ENCODE data around the gene MRAP. TPM values are rescaled to one million over a fixed set of nuclear protein-coding genes. Genes with fewer than 3 reads are reported as not detected.
"Not testable (repeated sequence)": the region's sequence is repeated elsewhere in the genome, so short reads cannot be mapped to it uniquely, and the experiment has no call there.

The MRAP gene
- total and polyA plus RNA-seq, 2 donors (not counting 1 experiment from before 2014, with no cell fraction given), result not detected

DNA sequence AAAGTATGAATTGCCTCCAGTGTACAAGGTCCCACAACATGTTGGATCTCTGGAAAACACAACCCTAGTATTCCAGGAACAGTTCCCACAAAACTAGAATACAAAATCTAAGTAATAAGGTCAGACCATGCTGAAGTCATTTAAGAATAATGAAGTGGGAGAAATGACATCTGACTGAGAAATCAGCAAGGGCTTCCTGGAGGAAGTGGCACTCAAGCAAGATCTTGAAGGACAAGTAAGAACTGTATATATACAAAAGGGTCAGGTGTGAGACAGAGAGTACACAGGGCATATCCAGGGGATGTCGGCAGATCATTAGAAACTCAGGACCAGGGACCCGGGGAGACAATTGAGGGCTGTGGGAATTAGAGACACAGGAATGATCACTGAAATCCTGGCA lies 38.5 kb upstream of the MRAP start:
- TF ChIP-seq EZH2 (IDR thresholded peaks at IDR 0.05; ENCODE audit: borderline replicate concordance, insufficient read depth, low read depth, low read length, poor library complexity, severe bottlenecking), result no peak
- TF ChIP-seq, protein P1, sequence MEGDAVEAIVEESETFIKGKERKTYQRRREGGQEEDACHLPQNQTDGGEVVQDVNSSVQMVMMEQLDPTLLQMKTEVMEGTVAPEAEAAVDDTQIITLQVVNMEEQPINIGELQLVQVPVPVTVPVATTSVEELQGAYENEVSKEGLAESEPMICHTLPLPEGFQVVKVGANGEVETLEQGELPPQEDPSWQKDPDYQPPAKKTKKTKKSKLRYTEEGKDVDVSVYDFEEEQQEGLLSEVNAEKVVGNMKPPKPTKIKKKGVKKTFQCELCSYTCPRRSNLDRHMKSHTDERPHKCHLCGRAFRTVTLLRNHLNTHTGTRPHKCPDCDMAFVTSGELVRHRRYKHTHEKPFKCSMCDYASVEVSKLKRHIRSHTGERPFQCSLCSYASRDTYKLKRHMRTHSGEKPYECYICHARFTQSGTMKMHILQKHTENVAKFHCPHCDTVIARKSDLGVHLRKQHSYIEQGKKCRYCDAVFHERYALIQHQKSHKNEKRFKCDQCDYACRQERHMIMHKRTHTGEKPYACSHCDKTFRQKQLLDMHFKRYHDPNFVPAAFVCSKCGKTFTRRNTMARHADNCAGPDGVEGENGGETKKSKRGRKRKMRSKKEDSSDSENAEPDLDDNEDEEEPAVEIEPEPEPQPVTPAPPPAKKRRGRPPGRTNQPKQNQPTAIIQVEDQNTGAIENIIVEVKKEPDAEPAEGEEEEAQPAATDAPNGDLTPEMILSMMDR (IDR thresholded peaks at IDR 0.05), result no peak
- Mint-ChIP-seq H3K27ac (no peak overlapping the region), H3K4me3 (no peak overlapping the region), H3K27me3 (peaks cover 14% of the 10 kb centered on the region), H3K9me3 (ENCODE audit: insufficient read depth) (no peaks in the 10 kb centered on the region), H3K4me1 (peaks cover 2% of the 10 kb centered on the region)
- Histone ChIP-seq H2AFZ (ENCODE audit: insufficient read depth, low read depth, low read length, poor library complexity, severe bottlenecking) (no peak overlapping the region), H3K9me3 (ENCODE audit: control extremely low read depth in 1 of 3, control insufficient read depth in 2 of 3, insufficient read depth in 1 of 3, low read length in 2 of 3) (no peaks in the 10 kb centered on the region), H3K27ac (ENCODE audit: low read length in 2 of 2) (no peak overlapping the region), H3K36me3 (replicated peaks in 1 of 2; ENCODE audit: control extremely low read depth in 1 of 2, control insufficient read depth in 1 of 2, extremely low read depth in 1 of 2, insufficient read depth in 2 of 2, low read length in 1 of 2) (no peaks in the 10 kb centered on the region), H3K9ac (ENCODE audit: low read length) (no peak overlapping the region), H3K4me3 (ENCODE audit: control extremely low read depth in 1 of 5, extremely low read depth in 1 of 5, insufficient read depth in 1 of 5, low read depth in 2 of 5, low read length in 4 of 5) (no peak overlapping the region), H3K4me2 (replicated peaks; ENCODE audit: low read depth, low read length, poor library complexity, severe bottlenecking) (no peak overlapping the region), H4K20me1 (ENCODE audit: control insufficient read depth, insufficient read depth, low read length, poor library complexity, severe bottlenecking) (no peaks in the 10 kb centered on the region), H3K4me1 (ENCODE audit: control insufficient read depth in 2 of 2, insufficient read depth in 2 of 2, low read length in 2 of 2) (no peaks in the 10 kb centered on the region), H3K79me2 (ENCODE audit: control insufficient read depth, insufficient read depth, low read length) (no peaks in the 10 kb centered on the region), H3K27me3 (replicated peaks in 1 of 4; ENCODE audit: control extremely low read depth in 1 of 4, control insufficient read depth in 3 of 4, insufficient read depth in 4 of 4, low read length in 3 of 4) (no peaks in the 10 kb centered on the region)
- intact Hi-C loops (cut with micrococcal nuclease), result no loop called here
- ATAC-seq (ENCODE audit: low read depth), result no peak
- POLR2A ChIA-PET, result no interaction called here
- CTCF ChIA-PET, result interaction anchor here (1.6 kb wide), 1 partner anchor 479 kb away, joined by 7 read pairs; no protein-coding TSS in a partner anchor
- 100% methylated on average over 2 of the region's 2 CpGs for WGBS (ENCODE audit: insufficient coverage)
- no peak for DNase-seq

DNA sequence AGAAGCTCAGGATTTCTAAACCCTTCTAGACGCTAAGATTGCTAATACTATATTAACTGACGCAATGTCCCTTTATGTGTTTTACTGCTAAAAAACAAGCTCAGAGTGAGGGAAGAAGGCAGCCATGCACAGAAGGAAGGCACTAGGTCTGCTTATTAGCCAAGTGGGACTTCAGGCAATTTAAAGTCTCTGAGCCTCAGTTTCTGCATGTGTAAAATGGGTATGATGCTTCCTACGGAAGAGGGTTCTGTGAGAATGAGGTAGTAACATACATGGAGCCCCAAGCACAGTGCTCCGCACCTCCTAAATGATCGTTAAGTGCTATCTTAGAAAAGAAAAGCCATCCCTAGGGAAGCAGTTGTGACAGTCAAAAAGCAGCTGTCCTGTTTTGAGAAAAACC lies 36.7 kb upstream of the MRAP start:
- Histone ChIP-seq H3K4me2 (replicated peaks; ENCODE audit: low read depth, low read length, poor library complexity, severe bottlenecking) (no peak overlapping the region), H3K4me1 (ENCODE audit: control insufficient read depth in 2 of 2, insufficient read depth in 2 of 2, low read length in 2 of 2) (no peaks in the 10 kb centered on the region), H3K27me3 (replicated peaks in 1 of 4; ENCODE audit: control extremely low read depth in 1 of 4, control insufficient read depth in 3 of 4, insufficient read depth in 4 of 4, low read length in 3 of 4) (no peaks in the 10 kb centered on the region), H3K4me3 (ENCODE audit: control extremely low read depth in 1 of 5, extremely low read depth in 1 of 5, insufficient read depth in 1 of 5, low read depth in 2 of 5, low read length in 4 of 5) (no peak overlapping the region), H3K9me3 (ENCODE audit: control extremely low read depth in 1 of 3, control insufficient read depth in 2 of 3, insufficient read depth in 1 of 3, low read length in 2 of 3) (no peaks in the 10 kb centered on the region), H2AFZ (ENCODE audit: insufficient read depth, low read depth, low read length, poor library complexity, severe bottlenecking) (no peak overlapping the region), H3K36me3 (replicated peaks in 1 of 2; ENCODE audit: control extremely low read depth in 1 of 2, control insufficient read depth in 1 of 2, extremely low read depth in 1 of 2, insufficient read depth in 2 of 2, low read length in 1 of 2) (peaks cover 0 to 3% of the 10 kb centered on the region in 2 experiments), H3K27ac (ENCODE audit: low read length in 2 of 2) (no peak overlapping the region), H3K9ac (ENCODE audit: low read length) (no peak overlapping the region), H4K20me1 (ENCODE audit: control insufficient read depth, insufficient read depth, low read length, poor library complexity, severe bottlenecking) (no peaks in the 10 kb centered on the region), H3K79me2 (ENCODE audit: control insufficient read depth, insufficient read depth, low read length) (no peaks in the 10 kb centered on the region)
- TF ChIP-seq, protein P1 (IDR thresholded peaks at IDR 0.05), result no peak
- no peak for TF ChIP-seq EZH2 (IDR thresholded peaks at IDR 0.05; ENCODE audit: borderline replicate concordance, insufficient read depth, low read depth, low read length, poor library complexity, severe bottlenecking)
- ChIA-PET POLR2A (no interaction called here), CTCF (interaction anchor here (0.7 kb wide), 1 partner anchor 9 kb away, joined by 3 read pairs; no protein-coding TSS in a partner anchor)
- DNase-seq, result no peak
- Mint-ChIP-seq H3K4me3 (no peak overlapping the region), H3K27me3 (peaks cover under 1% of the 10 kb centered on the region), H3K4me1 (peaks cover 2% of the 10 kb centered on the region), H3K27ac (no peak overlapping the region), H3K9me3 (ENCODE audit: insufficient read depth) (no peaks in the 10 kb centered on the region)
- intact Hi-C loops (cut with micrococcal nuclease), result no loop called here
- no CpG with 5 or more reads among the region's 5 CpGs for whole genome bisulfite sequencing (ENCODE audit: insufficient coverage)
- ATAC-seq (ENCODE audit: low read depth), result no peak

DNA sequence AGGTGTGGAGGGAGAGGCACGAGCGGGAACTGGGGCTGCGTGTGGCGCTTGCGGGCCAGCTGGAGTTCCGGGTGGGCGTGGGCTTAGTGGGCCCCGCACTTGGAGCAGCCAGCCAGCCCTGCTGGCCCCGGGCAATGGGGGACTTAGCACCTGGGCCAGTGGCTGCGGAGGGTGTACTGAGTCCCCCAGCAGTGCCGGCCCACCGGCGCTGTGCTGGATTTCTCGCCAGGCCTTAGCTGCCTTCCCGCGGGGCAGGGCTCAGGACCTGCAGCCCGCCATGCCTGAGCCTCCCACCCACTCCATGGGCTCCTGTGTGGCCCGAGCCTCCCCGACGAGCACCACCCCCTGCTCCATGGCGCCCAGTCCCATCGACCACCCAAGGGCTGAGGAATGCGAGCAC lies 33.3 kb upstream of the MRAP start:
- H3K4me1 Mint-ChIP-seq; POLR2A ChIA-PET; H3K27ac Mint-ChIP-seq; H3K27me3 ChIP-seq (replicated peaks in 1 of 4; ENCODE audit: control extremely low read depth in 1 of 4, control insufficient read depth in 3 of 4, insufficient read depth in 4 of 4, low read length in 3 of 4); intact Hi-C loops (cut with micrococcal nuclease); H3K9me3 ChIP-seq (ENCODE audit: control extremely low read depth in 1 of 3, control insufficient read depth in 2 of 3, insufficient read depth in 1 of 3, low read length in 2 of 3); H3K4me3 ChIP-seq (ENCODE audit: control extremely low read depth in 1 of 5, extremely low read depth in 1 of 5, insufficient read depth in 1 of 5, low read depth in 2 of 5, low read length in 4 of 5); H2AFZ ChIP-seq (ENCODE audit: insufficient read depth, low read depth, low read length, poor library complexity, severe bottlenecking); H3K4me1 ChIP-seq (ENCODE audit: control insufficient read depth in 2 of 2, insufficient read depth in 2 of 2, low read length in 2 of 2); H3K9ac ChIP-seq (ENCODE audit: low read length); DNase-seq; H3K27me3 Mint-ChIP-seq; H3K4me3 Mint-ChIP-seq; CTCF ChIA-PET; H4K20me1 ChIP-seq (ENCODE audit: control insufficient read depth, insufficient read depth, low read length, poor library complexity, severe bottlenecking); H3K4me2 ChIP-seq (replicated peaks; ENCODE audit: low read depth, low read length, poor library complexity, severe bottlenecking); ATAC-seq (ENCODE audit: low read depth); H3K79me2 ChIP-seq (ENCODE audit: control insufficient read depth, insufficient read depth, low read length); H3K9me3 Mint-ChIP-seq (ENCODE audit: insufficient read depth); H3K27ac ChIP-seq (ENCODE audit: low read length in 2 of 2): not testable (repeated sequence)
- peaks cover 0 to 25% of the 10 kb centered on the region in 2 experiments for H3K36me3 ChIP-seq (replicated peaks in 1 of 2; ENCODE audit: control extremely low read depth in 1 of 2, control insufficient read depth in 1 of 2, extremely low read depth in 1 of 2, insufficient read depth in 2 of 2, low read length in 1 of 2)
- 97% methylated on average over 11 of the region's 23 CpGs for WGBS (ENCODE audit: insufficient coverage)

All from B cell (primary cell).